H9 (cell line): ENCODE data around the gene SNX4. TPM values are rescaled to one million over a fixed set of nuclear protein-coding genes. Genes with fewer than 3 reads are reported as not detected.

Source experiments
- DNase-seq: peaks from one replicate; pipeline ENCODE4 v3.0.0-alpha.2; 2017
- H2AFZ ChIP-seq: one replicate; pipeline ENCODE4 v1.6.1; 2013; ENCODE audit warnings: mild to moderate bottlenecking, low read length, control low read depth, moderate library complexity
- H2AK5ac ChIP-seq: 2 replicates; pipeline ENCODE4 v1.6.1; 2013; ENCODE audit warnings: low read length, control low read depth, mixed read lengths; ENCODE audit not compliant: insufficient read length
- H2BK120ac ChIP-seq: one replicate; pipeline ENCODE4 v1.6.1; 2013; ENCODE audit warnings: low read depth, mild to moderate bottlenecking, low read length, control low read depth, inconsistent platforms; ENCODE audit not compliant: poor library complexity, severe bottlenecking
- H2BK12ac ChIP-seq: 2 replicates; pipeline ENCODE4 v1.6.1; 2013; ENCODE audit warnings: low read length, control low read depth, mixed read lengths, low read depth; ENCODE audit not compliant: insufficient read length
- H2BK15ac ChIP-seq: 2 replicates; pipeline ENCODE4 v1.6.1; 2013; ENCODE audit warnings: low read depth, low read length, control low read depth
- H2BK20ac ChIP-seq: one replicate; pipeline ENCODE4 v1.6.1; 2013; ENCODE audit warnings: low read depth, mild to moderate bottlenecking, low read length, control low read depth, inconsistent platforms; ENCODE audit not compliant: poor library complexity, severe bottlenecking
- H2BK5ac ChIP-seq: 2 replicates; pipeline ENCODE4 v1.6.1; 2013; ENCODE audit warnings: low read length, control low read depth, mixed read lengths; ENCODE audit not compliant: insufficient read length
- H3K14ac ChIP-seq: 2 replicates; pipeline ENCODE4 v1.6.1; 2013; ENCODE audit warnings: low read length, control low read depth; ENCODE audit not compliant: insufficient read depth
- H3K18ac ChIP-seq: 2 replicates; pipeline ENCODE4 v1.6.1; 2013; ENCODE audit warnings: low read depth, mild to moderate bottlenecking, mixed read lengths, low read length, control low read depth; ENCODE audit not compliant: insufficient read length
- H3K23ac ChIP-seq: 2 replicates; pipeline ENCODE4 v1.6.1; 2013; ENCODE audit warnings: low read length, control low read depth, mixed read lengths, low read depth; ENCODE audit not compliant: insufficient read length
- H3K23me2 ChIP-seq: 2 replicates; pipeline ENCODE4 v1.6.1; 2013; ENCODE audit warnings: low read depth, mild to moderate bottlenecking, mixed read lengths, low read length, control low read depth; ENCODE audit not compliant: insufficient read length, poor library complexity, severe bottlenecking
- H3K27ac ChIP-seq: 2 replicates; pipeline ENCODE4 v1.5.1; 2013; ENCODE audit warnings: low read length, control low read depth, mixed read lengths, low read depth; ENCODE audit not compliant: insufficient read length
- H3K27me3 ChIP-seq: 2 replicates; pipeline ENCODE4 v1.6.1; 2013; ENCODE audit warnings: low read length, control low read depth, inconsistent platforms; ENCODE audit not compliant: insufficient read depth
- H3K4ac ChIP-seq: 2 replicates; pipeline ENCODE4 v1.6.1; 2013; ENCODE audit warnings: low read depth, mild to moderate bottlenecking, control low read depth, inconsistent platforms, low read length, moderate library complexity
- H3K4me1 ChIP-seq: 2 replicates; pipeline ENCODE4 v1.6.1; 2013; ENCODE audit warnings: low read length, control low read depth, inconsistent platforms; ENCODE audit not compliant: insufficient read depth
- H3K4me2 ChIP-seq: 2 replicates; pipeline ENCODE4 v1.6.1; 2013; ENCODE audit warnings: low read length, control low read depth, mixed read lengths; ENCODE audit not compliant: insufficient read length, insufficient read depth
- H3K56ac ChIP-seq: 2 replicates; pipeline ENCODE4 v1.6.1; 2013; ENCODE audit warnings: low read depth, mild to moderate bottlenecking, mixed read lengths, low read length, control low read depth; ENCODE audit not compliant: insufficient read length
- H3K79me1 ChIP-seq: 2 replicates; pipeline ENCODE4 v1.6.1; 2013; ENCODE audit warnings: low read depth, mild to moderate bottlenecking, moderate library complexity, low read length, control low read depth, inconsistent platforms; ENCODE audit not compliant: insufficient read depth, poor library complexity, severe bottlenecking
- H3K79me2 ChIP-seq: 2 replicates; pipeline ENCODE4 v1.6.1; 2013; ENCODE audit warnings: low read length, control low read depth, inconsistent platforms; ENCODE audit not compliant: insufficient read depth
- H3K9ac ChIP-seq: 2 replicates; pipeline ENCODE4 v1.6.1; 2013; ENCODE audit warnings: low read length, control low read depth, mixed read lengths; ENCODE audit not compliant: insufficient read length; ENCODE audit errors: extremely low read depth
- H3K9me3 ChIP-seq: one replicate; pipeline ENCODE4 v1.6.1; 2013; ENCODE audit warnings: low read depth, low read length, inconsistent platforms; ENCODE audit not compliant: control insufficient read depth
- H3T11ph ChIP-seq: one replicate; pipeline ENCODE4 v1.6.1; 2013; ENCODE audit warnings: mild to moderate bottlenecking, low read length, control low read depth, inconsistent platforms
- H4K20me1 ChIP-seq: one replicate; pipeline ENCODE4 v1.6.1; 2013; ENCODE audit not compliant: control insufficient read depth, insufficient read length, insufficient read depth
- H4K5ac ChIP-seq: 2 replicates; pipeline ENCODE4 v1.6.1; 2013; ENCODE audit warnings: low read depth, mild to moderate bottlenecking, mixed read lengths, low read length, control low read depth; ENCODE audit not compliant: insufficient read length
- H4K8ac ChIP-seq: replicated peaks from 2 replicates; pipeline ENCODE4 v1.6.1; 2013; ENCODE audit warnings: low read length, control low read depth, mixed read lengths, low read depth; ENCODE audit not compliant: insufficient read length
- H4K91ac ChIP-seq: 2 replicates; pipeline ENCODE4 v1.6.1; 2013; ENCODE audit warnings: low read depth, mild to moderate bottlenecking, moderate library complexity, mixed read lengths, low read length, control low read depth; ENCODE audit not compliant: insufficient read length
- H3K27ac Mint-ChIP-seq, 3 experiments: 2 replicates in 2 of 3; 3 replicates in 1 of 3; pipeline ENCODE4 v1.8.0; 2020 to 2021; ENCODE audit warnings: mixed read lengths in 3 of 3, mild to moderate bottlenecking in 1 of 3, moderate library complexity in 1 of 3
- H3K27me3 Mint-ChIP-seq: 2 replicates; pipeline ENCODE4 v1.8.0; 2021; ENCODE audit warnings: low read depth, mild to moderate bottlenecking, moderate library complexity, mixed read lengths
- H3K36me3 Mint-ChIP-seq, 3 experiments: 2 replicates in 2 of 3; 3 replicates in 1 of 3; pipeline ENCODE4 v1.8.0; 2020 to 2021; ENCODE audit warnings: low read depth in 3 of 3, mixed read lengths in 3 of 3; ENCODE audit not compliant: insufficient read depth in 1 of 3
- H3K4me1 Mint-ChIP-seq, 2 experiments: 2 replicates each; pipeline ENCODE4 v1.8.0; 2020; ENCODE audit warnings: mixed read lengths in 2 of 2
- H3K4me3 Mint-ChIP-seq, 2 experiments: 2 replicates in 1 of 2; 3 replicates in 1 of 2; pipeline ENCODE4 v1.8.0; 2020 to 2021; ENCODE audit warnings: mild to moderate bottlenecking in 2 of 2, mixed read lengths in 2 of 2, moderate library complexity in 1 of 2
- H3K9me3 Mint-ChIP-seq, 2 experiments: 2 replicates in 1 of 2; 3 replicates in 1 of 2; pipeline ENCODE4 v1.8.0; 2020; ENCODE audit warnings: mild to moderate bottlenecking in 2 of 2, mixed read lengths in 2 of 2, moderate library complexity in 1 of 2
- whole genome bisulfite sequencing: extraction: QIAGEN DNeasy Blood & Tissue Kit; methylation state at CpG from one replicate; pipeline ENCODE4 v1.1.7; 2013; ENCODE audit warnings: missing lambda C conversion rate, low lambda C conversion rate, mixed read lengths; ENCODE audit not compliant: insufficient read length; ENCODE audit errors: extremely low coverage; 5-methylcytosine and 5-hydroxymethylcytosine counted together
- total RNA-seq: library from RNA; stranded (reverse); gene quantifications from 2 replicates; pipeline ENCODE4 v1.2.1, GENCODE V29; 2021
- TF ChIP-seq, protein P1 (sequence below): fragments of 200-600 bp; sonication (generic); conservative IDR thresholded peaks from 3 replicates; pipeline ENCODE4 v1.8.0; 2021; ENCODE audit warnings: antibody characterized with exemption, mild to moderate bottlenecking

The SNX4 gene
- total RNA-seq, 1 experiment from 2014 or later: 29.5 TPM

DNA sequence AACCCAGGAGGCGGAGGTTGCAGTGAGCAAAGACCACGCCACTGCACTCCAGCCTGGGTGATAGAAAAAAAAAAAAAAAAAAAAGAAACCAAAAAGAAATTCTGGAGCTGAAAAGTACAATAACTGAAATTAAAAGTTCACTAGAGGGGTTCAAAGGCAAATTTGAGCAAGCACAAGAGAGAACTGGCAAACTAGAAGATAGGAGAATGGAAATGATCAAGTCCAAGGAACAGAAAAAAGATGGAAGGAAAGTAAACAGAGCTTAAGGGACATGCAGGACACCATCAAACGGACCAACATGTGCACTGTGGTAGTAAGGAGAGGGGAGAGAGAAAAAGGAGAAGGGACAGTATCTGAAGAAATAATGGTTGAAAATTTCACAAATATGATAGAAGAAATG is 12.9 kb downstream of the SNX4 start:
- Histone ChIP-seq H3K27me3 (no peaks in the 10 kb centered on the region), H3K79me1 (peaks cover 10% of the 10 kb centered on the region), H3K27ac (no peak overlapping the region), H4K91ac (no peak overlapping the region), H2BK15ac (no peak overlapping the region), H2BK12ac (no peak overlapping the region), H3K9ac (no peak overlapping the region), H3K23ac (no peak overlapping the region), H3K4me1 (no peaks in the 10 kb centered on the region), H3K4me2 (no peak overlapping the region), H4K8ac (no peak overlapping the region), H4K5ac (no peak overlapping the region), H3K23me2 (no peaks in the 10 kb centered on the region), H3K18ac (no peak overlapping the region), H2AK5ac (no peak overlapping the region), H3T11ph (no peak overlapping the region), H2AFZ (no peak overlapping the region), H2BK20ac (no peak overlapping the region), H2BK120ac (no peak overlapping the region), H2BK5ac (no peak overlapping the region), H3K9me3 (no peaks in the 10 kb centered on the region), H3K56ac (no peak overlapping the region), H3K4ac (no peak overlapping the region), H3K14ac (no peak overlapping the region), H4K20me1 (no peaks in the 10 kb centered on the region), H3K79me2 (no peaks in the 10 kb centered on the region)
- H3K9me3 Mint-ChIP-seq: no peaks in the 10 kb centered on the region
- DNase-seq: no peak
- no CpG with 5 or more reads among the region's 3 CpGs for WGBS
- H3K27ac Mint-ChIP-seq: no peak overlapping the region
- no peaks in the 10 kb centered on the region for H3K27me3 Mint-ChIP-seq
- H3K4me1 Mint-ChIP-seq: no peaks in the 10 kb centered on the region
- TF ChIP-seq, protein P1, sequence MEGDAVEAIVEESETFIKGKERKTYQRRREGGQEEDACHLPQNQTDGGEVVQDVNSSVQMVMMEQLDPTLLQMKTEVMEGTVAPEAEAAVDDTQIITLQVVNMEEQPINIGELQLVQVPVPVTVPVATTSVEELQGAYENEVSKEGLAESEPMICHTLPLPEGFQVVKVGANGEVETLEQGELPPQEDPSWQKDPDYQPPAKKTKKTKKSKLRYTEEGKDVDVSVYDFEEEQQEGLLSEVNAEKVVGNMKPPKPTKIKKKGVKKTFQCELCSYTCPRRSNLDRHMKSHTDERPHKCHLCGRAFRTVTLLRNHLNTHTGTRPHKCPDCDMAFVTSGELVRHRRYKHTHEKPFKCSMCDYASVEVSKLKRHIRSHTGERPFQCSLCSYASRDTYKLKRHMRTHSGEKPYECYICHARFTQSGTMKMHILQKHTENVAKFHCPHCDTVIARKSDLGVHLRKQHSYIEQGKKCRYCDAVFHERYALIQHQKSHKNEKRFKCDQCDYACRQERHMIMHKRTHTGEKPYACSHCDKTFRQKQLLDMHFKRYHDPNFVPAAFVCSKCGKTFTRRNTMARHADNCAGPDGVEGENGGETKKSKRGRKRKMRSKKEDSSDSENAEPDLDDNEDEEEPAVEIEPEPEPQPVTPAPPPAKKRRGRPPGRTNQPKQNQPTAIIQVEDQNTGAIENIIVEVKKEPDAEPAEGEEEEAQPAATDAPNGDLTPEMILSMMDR: no peak
- H3K4me3 Mint-ChIP-seq: no peak overlapping the region
- H3K36me3 Mint-ChIP-seq: peaks cover 17 to 38% (median 36%) of the 10 kb centered on the region in 3 experiments; a peak in 6 of 7 replicates
